Measurements from ENCODE around the gene SBF1. TPM values are rescaled to one million over a fixed set of nuclear protein-coding genes. Genes with fewer than 3 reads are reported as not detected.
"Not testable (repeated sequence)": the region's sequence is repeated elsewhere in the genome, so short reads cannot be mapped to it uniquely, and the experiment has no call there.

The SBF1 gene
- total RNA-seq, 1 donor from 2014 or later, result 144 TPM

GRCh38 chr22:50522208-50522805 is 47.5 kb upstream of the SBF1 start:
- H3K27ac Mint-ChIP-seq, result no peak overlapping the region

GRCh38 chr22:50521710-50522109 is 46.9 kb upstream of the SBF1 start:
- no peak for DNase-seq
- H3K36me3 Mint-ChIP-seq (ENCODE audit: low read depth), result peaks cover 53% of the 10 kb centered on the region
- no peak overlapping the region for H3K27ac Mint-ChIP-seq
- ChIA-PET POLR2A (interaction anchor here (1.1 to 2.0 kb wide), 3 partner anchors 13 to 99 kb away, joined by 5 to 13 read pairs (median 6); partner anchors contain the start of genes LMF2 and NCAPH2), CTCF (interaction anchor here (1.0 kb wide), 1 partner anchor 13 kb away, joined by 3 read pairs; the partner anchor contains the start of gene NCAPH2)
- no peak for ATAC-seq (ENCODE audit: low read depth)
- H3K4me1 Mint-ChIP-seq, result peaks cover 9% of the 10 kb centered on the region
- H3K9me3 Mint-ChIP-seq, result no peaks in the 10 kb centered on the region
- intact Hi-C loops (cut with micrococcal nuclease), result no loop called here
- H3K4me3 Mint-ChIP-seq, result no peak overlapping the region
- no peak for TF ChIP-seq CTCF (IDR thresholded peaks at IDR 0.05)
- no peaks in the 10 kb centered on the region for H3K27me3 Mint-ChIP-seq

More at GRCh38 chr22:50522208-50522805, 47.5 kb upstream of the SBF1 start:
- H3K36me3 Mint-ChIP-seq (ENCODE audit: low read depth), result peaks cover 51% of the 10 kb centered on the region
- CTCF ChIA-PET, result interaction anchor here (1.0 kb wide), 1 partner anchor 14 kb away, joined by 3 read pairs; the partner anchor contains the start of gene NCAPH2
- no peak overlapping the region for H3K4me3 Mint-ChIP-seq
- ATAC-seq (ENCODE audit: low read depth) (no peak), DNase-seq (no peak)
- H3K27me3 Mint-ChIP-seq, result no peaks in the 10 kb centered on the region
- no peak for TF ChIP-seq CTCF (IDR thresholded peaks at IDR 0.05)
- H3K4me1 Mint-ChIP-seq, result peaks cover 15% of the 10 kb centered on the region
- no peaks in the 10 kb centered on the region for H3K9me3 Mint-ChIP-seq
- intact Hi-C loops (cut with micrococcal nuclease), result no loop called here
- POLR2A ChIA-PET, result interaction anchor here (0.8 to 2.0 kb wide), 5 partner anchors 14 to 99 kb away, joined by 3 to 13 read pairs (median 5); partner anchors contain the start of genes LMF2, NCAPH2 and SYCE3

GRCh38 chr22:50520826-50521453 is 46.1 kb upstream of the SBF1 start:
- intact Hi-C loops (cut with micrococcal nuclease), result no loop called here
- Mint-ChIP-seq H3K27ac (no peak overlapping the region), H3K9me3 (no peaks in the 10 kb centered on the region), H3K4me3 (no peak overlapping the region), H3K27me3 (no peaks in the 10 kb centered on the region), H3K36me3 (ENCODE audit: low read depth) (peaks cover 61% of the 10 kb centered on the region), H3K4me1 (peaks cover 7% of the 10 kb centered on the region)
- ChIA-PET CTCF (no interaction called here), POLR2A (no interaction called here)
- DNase-seq, result no peak
- no peak for TF ChIP-seq CTCF (IDR thresholded peaks at IDR 0.05)
- no peak for ATAC-seq (ENCODE audit: low read depth)

- H3K27ac Mint-ChIP-seq; ATAC-seq (ENCODE audit: low read depth); H3K4me1 Mint-ChIP-seq; DNase-seq; intact Hi-C loops (cut with micrococcal nuclease); CTCF ChIA-PET; H3K9me3 Mint-ChIP-seq; H3K27me3 Mint-ChIP-seq; H3K4me3 Mint-ChIP-seq: not testable (repeated sequence)
- H3K36me3 Mint-ChIP-seq (ENCODE audit: low read depth), result peaks cover 64% of the 10 kb centered on the region
- POLR2A ChIA-PET, result interaction anchor here (1.4 kb wide), 1 partner anchor 13 kb away, joined by 4 read pairs; the partner anchor contains the start of genes LMF2 and NCAPH2
These were observed 45.3 kb upstream of the SBF1 start for GRCh38 chr22:50520184-50520583.

GRCh38 chr22:50519151-50519550 is 44.3 kb upstream of the SBF1 start:
- no peaks in the 10 kb centered on the region for H3K9me3 Mint-ChIP-seq
- H3K4me1 Mint-ChIP-seq, result peaks cover 3% of the 10 kb centered on the region
- no peak overlapping the region for H3K27ac Mint-ChIP-seq
- peaks cover 67% of the 10 kb centered on the region for H3K36me3 Mint-ChIP-seq (ENCODE audit: low read depth)
- ATAC-seq (ENCODE audit: low read depth) (no peak), DNase-seq (no peak)
- no peak for TF ChIP-seq CTCF (IDR thresholded peaks at IDR 0.05)
- POLR2A ChIA-PET, result interaction anchor here (0.6 to 1.4 kb wide), 2 partner anchors 12 to 46 kb away, joined by 4 read pairs; partner anchors contain the start of genes LMF2 and NCAPH2
- H3K27me3 Mint-ChIP-seq, result no peaks in the 10 kb centered on the region
- CTCF ChIA-PET, result interaction anchor here (0.9 kb wide), 1 partner anchor 47 kb away, joined by 3 read pairs; no protein-coding TSS in a partner anchor
- intact Hi-C loops (cut with micrococcal nuclease), result no loop called here
- no peak overlapping the region for H3K4me3 Mint-ChIP-seq

All from activated B cell treated with CpG ODN at 0.5 μM for 24 hours (primary cell).